H54 (cell line): ENCODE results near the gene TACSTD2.
"Not testable (repeated sequence)": the region's sequence is repeated elsewhere in the genome, so short reads cannot be mapped to it uniquely, and the experiment has no call there.

Experiments used
- DNase-seq: peaks from one replicate; pipeline ENCODE4 v3.0.0; 2011; ENCODE audit warnings: low spot score, mixed read lengths; ENCODE audit not compliant: insufficient read length
- FAIRE-seq: peaks from 3 replicates; lab custom pipeline; 2011; peaks lifted over from hg19 to GRCh38; lab: Jason Lieb, UNC
- POLR2A ChIP-seq: IDR thresholded peaks from 2 replicates; pipeline ENCODE4 v1.6.1; 2011; ENCODE audit warnings: low read depth, mild to moderate bottlenecking, low read length

Gene TACSTD2

DNA sequence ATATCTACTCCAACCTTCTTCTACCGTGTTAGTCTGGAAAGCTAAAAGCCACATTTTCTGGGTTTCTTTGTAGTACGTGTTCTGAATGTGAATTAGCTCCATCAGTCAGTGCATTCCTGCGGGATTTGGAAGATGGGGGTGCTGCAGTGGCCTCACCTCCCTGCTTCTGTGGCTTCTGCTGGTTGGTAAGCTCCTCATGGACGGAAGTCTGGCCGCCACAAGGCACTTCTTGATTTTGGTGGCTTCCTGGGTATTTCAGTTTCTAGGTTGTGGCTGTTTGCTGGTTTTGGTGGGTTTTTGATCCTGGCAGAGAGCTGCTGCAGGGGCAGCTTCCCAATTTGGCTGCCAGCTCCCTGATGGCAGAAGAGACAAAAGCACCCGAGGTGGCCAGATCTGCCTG is 20.9 kb upstream of the TACSTD2 start:
- TF ChIP-seq POLR2A: no peak
- DNase-seq (no peak), FAIRE-seq (no peak)

- no peak for FAIRE-seq
- TF ChIP-seq POLR2A: no peak
- DNase-seq: no peak
These were observed 20.0 kb upstream of the TACSTD2 start for GRCh38 chr1:58597076-58597475.

DNA sequence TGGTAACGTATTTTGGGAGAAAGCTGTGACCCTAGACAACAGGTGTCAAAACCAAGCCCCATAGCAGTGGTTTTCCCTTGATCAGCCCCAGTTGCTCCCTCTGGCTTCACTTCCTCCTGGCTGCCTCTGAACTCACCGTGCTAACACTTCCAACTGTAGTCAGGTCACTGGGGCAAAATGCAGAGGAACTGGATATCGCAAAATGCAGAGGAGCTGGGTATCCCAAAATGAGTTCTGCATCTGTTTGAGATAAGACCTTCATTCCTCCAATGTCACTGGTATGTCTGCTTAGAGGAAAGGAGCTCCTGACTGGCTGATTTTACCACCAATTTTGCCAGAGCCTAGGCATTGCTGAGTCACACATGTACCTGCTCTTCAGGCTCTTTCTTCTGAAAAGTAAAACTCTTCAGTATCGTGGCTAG is 19.6 kb upstream of the TACSTD2 start:
- DNase-seq (no peak), FAIRE-seq (no peak)
- no peak for TF ChIP-seq POLR2A

DNA sequence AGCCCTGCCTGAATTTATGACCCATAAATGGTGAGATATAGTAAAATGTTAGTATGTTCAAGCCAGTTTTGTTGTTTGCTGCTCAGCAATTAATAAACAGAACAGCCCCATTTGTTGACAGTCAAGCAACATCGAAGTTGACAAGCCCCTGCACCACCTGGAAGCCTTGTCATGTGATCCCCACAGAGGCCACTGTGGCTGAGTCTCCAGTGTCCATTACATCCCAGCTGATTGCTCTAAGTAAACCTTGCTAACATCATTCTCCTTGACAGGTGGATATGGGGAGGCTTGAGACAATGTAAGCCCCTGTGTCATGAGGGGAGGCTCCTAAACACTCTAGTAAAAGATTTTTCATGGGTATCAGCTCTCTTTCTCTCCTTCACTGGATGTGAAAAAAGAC is 17.5 kb upstream of the TACSTD2 start:
- TF ChIP-seq POLR2A: no peak
- FAIRE-seq (no peak), DNase-seq (no peak)

DNA sequence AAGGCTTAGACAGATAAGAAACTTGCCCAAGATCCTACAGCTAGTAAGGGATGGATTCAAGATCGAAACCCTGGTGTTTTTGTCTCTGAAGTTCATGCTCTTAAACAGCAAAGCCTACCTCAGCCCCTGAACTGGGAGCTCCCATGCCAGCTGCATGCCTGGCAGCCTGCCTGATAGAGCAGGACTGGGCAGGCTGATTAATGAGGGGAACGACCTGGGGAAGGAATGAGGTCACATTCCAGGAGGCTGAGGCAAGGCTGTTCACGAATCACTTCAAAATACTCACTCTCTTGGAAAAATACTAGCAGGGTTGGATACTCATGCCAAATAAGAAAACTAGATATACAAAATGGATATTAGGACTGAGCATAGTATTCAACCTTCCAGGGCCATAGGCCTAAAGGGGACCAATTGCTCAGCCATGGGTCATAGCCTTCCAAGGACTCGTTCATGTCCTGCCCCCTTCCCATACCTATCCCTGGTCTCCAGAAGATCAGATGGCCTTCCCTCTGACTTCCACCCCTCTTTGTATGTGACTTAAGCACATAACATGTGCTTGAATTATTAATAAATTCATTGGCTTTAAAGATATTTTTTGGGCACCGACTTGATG is 15.6 kb upstream of the TACSTD2 start:
- DNase-seq: peak; percentile 78
- FAIRE-seq: peak; percentile 93
- no peak for TF ChIP-seq POLR2A

- TF ChIP-seq POLR2A: no peak
- DNase-seq (no peak), FAIRE-seq (no peak)
These were observed 14.8 kb upstream of the TACSTD2 start for GRCh38 chr1:58591806-58592205.

- no peak for DNase-seq
- FAIRE-seq: no peak
- TF ChIP-seq POLR2A: no peak
These were observed 13.0 kb upstream of the TACSTD2 start for GRCh38 chr1:58590019-58590418.

- DNase-seq (no peak), FAIRE-seq (no peak)
- TF ChIP-seq POLR2A: no peak
These were observed 11.3 kb upstream of the TACSTD2 start for GRCh38 chr1:58588396-58588795.

- no peak for TF ChIP-seq POLR2A
- DNase-seq: no peak
- no peak for FAIRE-seq
These were observed 10.6 kb upstream of the TACSTD2 start for GRCh38 chr1:58587667-58588066.

GRCh38 chr1:58586271-58586670 is 9.2 kb upstream of the TACSTD2 start:
- no peak for FAIRE-seq
- DNase-seq: no peak
- no peak for TF ChIP-seq POLR2A

DNA sequence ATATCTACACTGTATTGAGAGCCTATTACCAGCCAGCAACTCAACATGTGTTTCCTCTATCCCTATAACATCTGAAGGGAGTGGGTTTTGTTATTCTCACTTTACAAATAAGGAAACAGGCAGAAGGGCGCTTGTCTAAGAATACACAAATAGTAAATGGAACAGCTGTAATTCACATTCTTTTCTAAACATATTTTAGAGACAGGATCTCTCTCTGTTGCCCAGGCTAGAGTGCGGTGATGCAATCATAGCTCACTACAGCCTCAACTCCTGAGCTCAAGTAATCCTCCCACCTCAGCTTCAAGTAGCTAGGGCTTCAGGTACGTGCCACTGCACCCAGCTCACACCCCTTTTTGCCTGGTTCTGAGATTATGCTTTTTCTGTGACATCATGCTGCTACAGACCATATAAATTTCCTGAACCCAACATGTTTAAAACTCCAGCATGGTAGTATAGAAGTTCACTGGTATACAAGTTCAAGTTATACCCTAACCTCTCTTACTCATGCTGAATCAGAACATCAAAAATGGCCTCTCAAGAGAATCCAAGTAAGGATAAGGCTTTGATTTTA is 8.6 kb upstream of the TACSTD2 start:
- DNase-seq: no peak
- no peak for FAIRE-seq
- no peak for TF ChIP-seq POLR2A

DNA sequence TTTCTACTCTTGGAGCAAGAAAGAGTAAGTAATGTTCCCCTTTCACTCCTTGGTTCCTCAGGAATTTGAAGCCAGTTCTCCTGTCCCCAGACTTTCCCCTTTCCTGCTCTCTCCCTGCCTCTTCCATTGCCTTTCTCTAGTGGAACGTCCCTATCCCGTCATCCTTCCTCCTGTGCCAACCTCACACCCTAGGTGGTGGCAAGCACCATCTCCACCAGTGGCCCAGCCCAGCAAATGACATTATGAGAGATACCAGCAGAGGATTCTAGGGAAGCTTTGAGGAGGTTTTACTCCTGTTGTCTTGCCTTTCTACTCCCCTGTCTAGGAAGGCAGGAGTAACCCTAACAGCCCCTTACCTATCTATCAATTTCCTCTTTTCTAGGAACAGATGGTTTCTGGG is 8.1 kb upstream of the TACSTD2 start:
- DNase-seq: no peak
- no peak for FAIRE-seq
- no peak for TF ChIP-seq POLR2A

GRCh38 chr1:58584082-58584895 is 7.2 kb upstream of the TACSTD2 start:
- peak; percentile 81 for DNase-seq
- TF ChIP-seq POLR2A: no peak
- peak; percentile 94 for FAIRE-seq

DNA sequence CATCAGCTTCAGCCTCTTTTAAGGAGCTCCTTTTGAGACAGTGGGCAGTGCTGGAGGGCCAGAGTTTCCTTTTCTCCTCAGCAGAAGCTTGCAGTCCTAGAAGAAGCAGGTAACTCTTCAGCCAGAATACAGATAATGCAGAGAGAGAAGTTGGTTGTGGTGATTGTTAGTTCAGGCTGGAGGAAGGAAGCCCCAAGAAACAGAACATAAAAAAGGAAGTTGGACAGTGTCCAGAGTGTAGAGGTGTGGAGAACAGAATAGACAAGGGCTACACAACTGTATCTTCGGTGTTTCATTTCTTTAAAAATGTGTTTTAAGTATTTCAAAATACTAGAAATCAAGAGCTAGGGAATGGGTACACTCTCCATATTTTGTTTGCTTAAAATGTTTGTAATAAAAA is 6.4 kb upstream of the TACSTD2 start:
- no peak for DNase-seq

GRCh38 chr1:58582143-58582542 is 5.1 kb upstream of the TACSTD2 start:
- not testable (repeated sequence) for FAIRE-seq, DNase-seq

More for the DNA sequence above, 6.4 kb upstream of the TACSTD2 start:
- no peak for FAIRE-seq
- TF ChIP-seq POLR2A: no peak
